Measurements from ENCODE around the gene ASIC2.

Gene ASIC2

DNA sequence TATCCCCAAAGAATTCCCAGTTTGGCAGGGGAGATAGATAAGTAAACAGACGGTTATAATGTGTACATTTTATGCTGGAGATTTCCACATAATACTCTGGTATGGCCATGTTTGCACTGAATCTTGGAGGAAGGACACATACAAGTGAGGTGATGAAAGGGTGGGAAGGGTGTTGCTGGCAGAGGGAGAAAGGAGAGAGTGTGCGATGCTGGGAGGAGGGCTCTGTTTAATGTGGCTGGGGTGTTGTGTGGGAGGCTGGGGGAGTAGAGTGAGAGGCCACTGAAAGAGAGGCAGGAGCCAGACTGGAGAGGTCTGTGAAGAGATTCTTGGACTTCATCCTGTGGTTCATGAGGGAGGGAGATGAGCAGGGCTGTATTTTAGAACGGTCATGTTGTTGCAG is 213.9 kb downstream of the ASIC2 start:
- no peak for FAIRE-seq

DNA sequence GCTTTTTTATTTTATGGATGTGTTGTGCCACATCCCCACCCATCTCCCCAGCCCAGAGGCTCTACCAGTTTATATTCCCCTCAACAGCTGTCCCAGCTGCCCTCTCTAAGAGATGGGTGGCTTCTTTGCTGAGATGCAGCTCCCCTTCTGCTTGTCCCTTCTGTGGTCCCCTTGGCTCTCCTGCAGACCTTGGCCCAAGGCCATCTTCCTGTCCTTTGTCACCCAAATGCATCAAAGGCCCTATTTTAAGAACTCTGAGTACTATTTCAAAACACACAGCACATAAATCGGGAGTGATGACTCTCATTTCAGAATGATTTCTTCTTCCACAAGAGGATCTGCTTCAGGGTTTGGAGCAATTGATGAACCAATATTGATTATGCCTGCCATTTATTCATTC is 216.1 kb downstream of the ASIC2 start:
- DNase-seq (ENCODE audit: low spot score) (no peak), FAIRE-seq (no peak)

More for the DNA sequence above, 213.9 kb downstream of the ASIC2 start:
- DNase-seq (ENCODE audit: low spot score), result no peak

DNA sequence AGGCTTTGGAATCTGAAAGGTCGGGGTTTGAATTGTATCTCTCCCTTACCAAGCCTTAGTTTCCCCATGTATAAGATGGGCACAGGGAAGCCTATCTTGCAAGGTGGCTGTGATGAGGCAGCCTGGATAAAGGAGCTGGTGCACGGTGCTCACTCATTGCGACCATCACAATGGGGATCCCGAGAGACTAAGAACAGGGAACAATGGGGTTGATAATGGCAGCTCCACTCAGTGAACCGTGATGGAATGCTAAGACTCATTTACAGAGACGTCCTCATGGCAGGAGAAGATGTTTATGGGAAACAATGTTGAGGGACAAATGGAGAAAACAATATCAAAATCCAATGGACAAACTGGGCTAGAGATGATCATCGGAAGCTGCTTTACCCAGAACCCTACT is 219.7 kb downstream of the ASIC2 start:
- DNase-seq (ENCODE audit: low spot score) (no peak), FAIRE-seq (no peak)

DNA sequence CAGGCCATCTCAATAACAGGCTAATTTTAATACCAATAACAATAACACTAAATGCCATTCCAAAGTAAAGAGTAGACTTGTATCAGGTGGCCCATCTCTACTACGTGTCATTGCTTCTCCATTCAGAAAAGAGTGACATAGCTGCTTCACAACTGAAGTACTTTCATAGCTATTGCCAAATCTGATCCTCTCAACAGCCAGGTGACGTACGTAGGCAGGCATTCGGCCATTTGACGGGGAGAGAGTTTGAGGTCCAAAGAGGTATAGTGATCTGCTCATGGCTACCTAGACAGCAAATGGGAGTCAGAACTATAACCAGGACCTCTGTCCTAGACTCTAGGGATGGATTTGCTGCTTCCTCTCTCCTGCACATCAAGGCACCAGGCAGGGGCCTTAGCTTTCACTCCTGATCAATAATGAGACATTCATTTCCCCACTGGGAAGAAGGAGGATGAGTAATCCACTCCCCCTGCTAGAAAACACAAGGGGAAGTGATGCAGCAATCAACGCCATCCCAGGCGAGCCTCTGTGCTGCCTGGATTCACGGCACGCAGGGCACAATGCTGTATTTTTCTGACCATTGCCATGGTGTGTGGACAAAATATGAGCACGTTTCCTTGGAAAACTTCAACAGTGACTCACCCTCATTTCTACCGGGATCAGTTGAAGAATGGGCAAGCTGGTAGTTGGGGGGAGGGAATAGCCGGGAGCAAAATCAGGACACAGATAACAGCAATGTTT is 220.5 kb downstream of the ASIC2 start:
- DNase-seq (ENCODE audit: low spot score), result peak; percentile 72
- no peak for FAIRE-seq

- no peak for FAIRE-seq
- no peak for DNase-seq (ENCODE audit: low spot score)
Measured at GRCh38 chr17:33071656-33072055, 221.4 kb downstream of the ASIC2 start.

- FAIRE-seq, result no peak
Measured at GRCh38 chr17:33057564-33057963, 235.5 kb downstream of the ASIC2 start.

GRCh38 chr17:33056399-33057146 is 236.5 kb downstream of the ASIC2 start:
- no peak for FAIRE-seq
- DNase-seq (ENCODE audit: low spot score), result no peak

More at GRCh38 chr17:33057564-33057963, 235.5 kb downstream of the ASIC2 start:
- DNase-seq (ENCODE audit: low spot score), result peak; percentile 26

DNA sequence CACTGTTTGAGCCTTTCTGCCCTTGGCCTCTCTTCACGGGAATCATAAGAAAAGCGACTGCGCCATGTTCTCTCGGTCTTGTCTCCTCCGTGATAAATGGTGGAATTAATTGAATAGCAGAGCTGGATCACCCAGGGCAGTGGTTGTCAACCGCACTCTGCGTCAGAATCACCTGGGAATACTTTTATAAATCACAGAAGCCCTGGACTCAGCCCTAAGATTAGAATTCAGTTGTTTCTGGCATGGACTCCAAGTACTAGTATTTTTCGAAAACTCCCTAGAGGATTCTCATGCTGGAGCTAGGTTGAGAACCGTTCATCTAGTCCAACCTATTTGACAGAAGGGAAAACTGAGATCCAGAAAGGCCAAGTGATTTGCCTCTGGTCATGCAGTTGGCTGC is 237.3 kb downstream of the ASIC2 start:
- DNase-seq (ENCODE audit: low spot score) (no peak), FAIRE-seq (no peak)

- no peak for FAIRE-seq
- no peak for DNase-seq (ENCODE audit: low spot score)
Measured at GRCh38 chr17:33055171-33055611, 237.9 kb downstream of the ASIC2 start.

- DNase-seq (ENCODE audit: low spot score), result no peak
- FAIRE-seq, result no peak
Measured at GRCh38 chr17:33054412-33054811, 238.7 kb downstream of the ASIC2 start.

DNA sequence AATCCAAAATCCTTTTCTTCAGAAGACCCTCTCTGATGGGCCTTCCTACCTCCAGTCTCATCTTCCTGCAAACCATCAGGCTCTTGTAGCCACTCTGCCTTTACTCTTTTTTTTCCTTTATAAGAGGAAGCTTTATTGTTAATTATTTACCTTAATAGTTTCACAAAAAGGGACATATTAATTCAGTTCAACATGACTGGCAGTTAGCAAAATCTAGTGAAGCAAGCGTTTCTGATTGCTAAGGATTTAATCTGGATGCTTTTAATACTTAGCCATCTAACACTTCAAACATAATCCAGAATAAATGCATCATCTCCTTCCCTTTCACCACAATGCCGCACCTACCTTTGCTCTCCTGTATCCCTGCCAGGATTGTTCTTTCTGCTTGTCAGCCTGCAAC is 239.4 kb downstream of the ASIC2 start:
- FAIRE-seq (no peak), DNase-seq (ENCODE audit: low spot score) (no peak)

GRCh38 chr17:33052856-33053255 is 240.2 kb downstream of the ASIC2 start:
- DNase-seq (ENCODE audit: low spot score) (no peak), FAIRE-seq (no peak)

- DNase-seq (ENCODE audit: low spot score) (no peak), FAIRE-seq (no peak)
Measured at GRCh38 chr17:33050611-33051140, 242.4 kb downstream of the ASIC2 start.

- peak; percentile 39 for DNase-seq (ENCODE audit: low spot score)
Measured at GRCh38 chr17:33049781-33050414, 243.2 kb downstream of the ASIC2 start.

DNA sequence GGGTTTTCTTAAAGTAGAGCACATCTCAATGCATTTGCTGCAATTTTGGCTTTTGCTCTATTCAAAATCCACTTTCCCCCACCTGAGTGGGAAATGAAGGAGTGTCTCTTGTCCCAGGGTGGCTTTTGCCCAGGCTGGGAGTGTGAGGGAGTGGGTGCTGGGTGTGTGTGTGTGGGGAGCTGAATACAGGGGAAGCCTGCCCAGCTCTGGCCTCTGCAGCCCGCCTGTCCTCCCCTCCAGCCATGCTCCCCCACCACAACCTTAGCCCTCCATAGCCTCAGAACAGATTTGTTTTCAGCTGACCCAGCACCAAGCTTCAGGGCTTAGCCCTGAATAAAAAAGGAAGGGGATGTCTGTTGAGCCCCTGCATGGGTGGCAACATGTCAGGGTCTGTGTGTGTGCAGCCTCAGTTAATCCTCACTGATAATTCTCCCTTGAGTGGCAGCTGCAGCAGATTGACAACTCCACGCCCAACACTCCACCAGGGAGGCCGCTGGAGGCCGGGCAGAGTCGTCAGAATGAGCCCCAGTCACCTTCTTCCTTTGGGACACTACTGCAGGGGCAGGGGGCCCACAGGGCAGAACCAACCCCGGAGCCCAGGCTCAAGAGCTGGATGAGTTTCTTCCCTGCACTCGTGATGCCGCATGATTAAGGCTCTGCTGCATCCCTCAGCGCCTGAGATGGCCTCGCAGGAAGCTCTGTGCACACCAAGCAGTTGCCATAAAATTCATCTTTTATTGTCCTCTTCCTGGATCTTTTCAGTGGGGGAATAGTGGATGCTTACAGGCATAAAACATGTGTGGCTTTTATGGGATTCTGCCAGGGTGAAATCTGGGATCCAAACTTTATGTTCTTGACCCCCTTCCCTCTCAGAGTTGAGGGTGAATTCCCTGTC is 246.5 kb downstream of the ASIC2 start:
- no peak for DNase-seq (ENCODE audit: low spot score)
- FAIRE-seq, result no peak

More at GRCh38 chr17:33049781-33050414, 243.2 kb downstream of the ASIC2 start:
- FAIRE-seq, result no peak

DNA sequence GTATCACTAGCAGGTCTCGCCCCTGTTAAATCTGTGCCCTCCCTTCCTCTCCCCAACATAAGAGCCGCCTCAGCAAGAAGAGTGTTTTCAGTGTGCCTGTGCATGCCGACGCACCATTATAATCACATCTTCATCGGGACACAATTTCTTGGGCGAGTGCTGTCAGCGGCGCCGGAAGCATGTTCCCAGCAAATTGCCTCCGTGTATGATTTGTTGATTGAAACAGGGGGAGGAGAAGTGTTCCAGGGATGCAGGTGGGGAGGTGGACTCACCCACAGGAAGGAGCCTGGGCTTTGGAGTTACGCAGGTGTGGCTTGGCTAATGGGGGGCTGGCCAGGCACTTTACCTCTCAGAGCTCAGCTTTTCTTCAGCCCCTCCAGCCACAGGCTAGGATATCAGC is 247.9 kb downstream of the ASIC2 start:
- FAIRE-seq (no peak), DNase-seq (ENCODE audit: low spot score) (no peak)

DNA sequence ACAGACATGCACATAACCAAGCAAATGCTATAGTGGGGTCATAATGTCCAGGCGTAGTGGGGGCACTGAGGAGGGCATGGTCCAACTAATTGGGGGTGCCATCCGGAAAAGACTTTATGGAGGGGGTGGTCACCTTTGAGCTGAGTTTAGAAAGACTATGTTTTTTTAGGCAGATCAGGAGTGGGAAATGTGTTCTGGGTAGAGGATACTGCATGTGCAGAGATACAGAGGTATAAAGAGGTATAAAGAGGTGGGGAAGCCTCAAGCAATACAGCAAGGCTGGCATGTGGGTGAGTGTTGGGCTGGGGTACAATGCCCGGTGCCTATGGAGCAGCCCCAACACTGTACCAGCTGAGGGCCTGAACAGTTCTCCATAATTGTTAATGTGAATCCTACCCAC is 248.3 kb downstream of the ASIC2 start:
- DNase-seq (ENCODE audit: low spot score), result no peak
- no peak for FAIRE-seq

DNA sequence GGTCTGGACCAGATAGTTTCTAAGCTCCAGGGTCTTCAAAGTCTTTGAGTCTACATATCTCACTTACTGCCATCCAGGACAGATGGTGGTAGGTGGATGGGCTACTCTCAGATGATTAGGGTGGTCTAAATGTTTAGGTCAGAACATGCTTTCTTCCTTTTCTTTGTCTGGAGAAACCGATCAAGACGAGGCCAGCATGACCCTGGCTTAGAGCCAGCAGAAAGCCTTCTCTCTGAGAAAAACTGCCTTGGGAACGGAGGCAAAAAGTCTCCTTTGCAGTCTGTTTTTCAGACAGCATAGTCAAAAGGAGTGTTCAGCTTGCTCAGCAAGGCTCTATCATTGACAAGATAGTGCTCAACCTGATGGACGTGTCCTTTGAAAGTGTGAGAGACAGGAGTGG is 252.6 kb downstream of the ASIC2 start:
- DNase-seq (ENCODE audit: low spot score) (no peak), FAIRE-seq (no peak)

- no peak for FAIRE-seq
Measured at GRCh38 chr17:33039874-33040273, 253.2 kb downstream of the ASIC2 start.

DNA sequence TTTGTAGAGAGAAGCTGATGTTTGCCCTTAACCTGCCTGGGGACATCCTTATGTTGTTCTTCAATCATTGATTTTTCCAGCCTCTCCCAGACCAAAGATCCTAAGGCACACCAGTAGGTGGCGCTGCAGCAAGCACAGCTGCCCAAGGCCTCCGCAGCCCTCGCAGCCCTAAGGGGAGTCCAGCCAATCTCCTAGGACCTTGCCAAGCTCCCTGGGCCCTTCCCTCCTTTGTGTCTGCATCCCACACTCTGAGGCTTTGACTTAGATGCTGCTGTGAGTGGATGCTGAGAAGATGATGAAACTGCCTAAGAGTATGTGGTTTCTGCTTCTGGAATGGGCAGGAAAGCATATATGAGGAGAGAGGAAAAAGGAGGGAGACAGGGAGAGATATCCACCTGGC is 254.4 kb downstream of the ASIC2 start:
- DNase-seq (ENCODE audit: low spot score) (no peak), FAIRE-seq (no peak)

More at GRCh38 chr17:33039874-33040273, 253.2 kb downstream of the ASIC2 start:
- peak; percentile 14 for DNase-seq (ENCODE audit: low spot score)

- no peak for DNase-seq (ENCODE audit: low spot score)
Measured at GRCh38 chr17:33033176-33033575, 259.9 kb downstream of the ASIC2 start.

More at GRCh38 chr17:33033176-33033575, 259.9 kb downstream of the ASIC2 start:
- FAIRE-seq, result no peak

Measured in RCC 7860 (cell line).